GM18517 (cell line): ENCODE measurements around the gene INF2.
"Not testable (repeated sequence)": the region's sequence is repeated elsewhere in the genome, so short reads cannot be mapped to it uniquely, and the experiment has no call there.

Source experiments
- ATAC-seq: cut with Tn5 transposase; IDR thresholded peaks from one replicate; pipeline ENCODE4 v1.9.1; 2021; ENCODE audit warnings: mild to moderate bottlenecking, moderate library complexity; ENCODE audit not compliant: unreplicated experiment

Gene INF2

DNA sequence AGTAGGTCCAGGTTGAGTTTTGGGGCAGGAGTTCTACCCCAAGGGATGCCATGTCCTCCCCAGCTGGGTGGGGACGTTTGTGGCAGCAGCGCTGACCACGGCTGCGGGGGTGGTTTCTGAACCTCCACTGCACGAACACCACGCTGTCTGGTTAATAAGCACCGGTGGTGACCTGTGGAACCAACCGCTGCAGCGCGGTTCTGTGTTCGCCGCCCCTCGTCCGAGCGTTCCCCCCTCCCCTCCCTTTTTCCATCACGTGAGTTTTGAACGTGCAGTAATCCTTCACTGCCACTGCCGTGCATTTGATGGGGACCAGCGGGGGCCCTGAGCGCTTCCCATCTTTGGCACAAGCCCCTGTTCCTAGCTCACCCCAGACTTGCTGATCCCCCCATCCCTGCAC is 28.2 kb downstream of the INF2 start:
- no peak for ATAC-seq

DNA sequence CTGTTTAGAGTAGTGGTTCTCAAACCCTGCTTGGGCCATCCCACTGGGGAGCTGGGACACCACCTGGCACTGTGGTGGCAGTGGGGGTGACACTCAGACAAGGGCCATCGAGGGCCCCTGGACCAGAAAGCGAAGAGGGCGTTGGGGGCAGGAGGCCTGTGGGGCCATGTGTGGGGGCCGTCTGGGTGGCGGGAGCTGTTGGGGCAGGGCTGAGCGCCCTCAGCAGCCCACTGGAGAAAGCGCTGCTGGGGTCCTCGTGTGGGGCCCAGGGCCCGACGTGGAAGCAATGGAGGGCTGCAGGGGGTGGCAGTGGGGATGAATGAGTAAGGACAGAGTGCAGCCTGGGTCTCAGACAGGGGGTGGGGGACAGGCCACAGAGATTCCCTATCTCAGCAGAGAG is 28.7 kb downstream of the INF2 start:
- no peak for ATAC-seq

DNA sequence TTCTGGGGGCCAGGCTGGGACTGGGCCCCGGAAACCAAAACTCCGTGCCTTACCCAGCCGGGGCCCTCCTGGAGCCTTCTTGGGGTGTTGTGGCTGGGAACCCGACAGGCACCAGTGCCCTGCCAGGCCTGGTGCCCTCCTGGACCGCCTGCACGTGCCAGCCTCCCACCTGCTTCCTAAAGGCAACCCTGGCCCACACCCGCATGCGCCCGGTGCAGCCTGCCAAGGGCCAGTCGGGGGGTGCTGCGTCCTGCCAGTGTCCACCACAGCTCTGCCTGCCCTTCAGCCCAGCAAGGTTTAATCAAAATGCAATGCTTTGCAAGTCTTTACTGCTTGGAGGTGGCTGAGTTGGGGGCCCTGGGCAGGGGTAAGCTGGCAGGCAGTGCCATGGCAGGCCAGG is 29.5 kb downstream of the INF2 start:
- no peak for ATAC-seq

DNA sequence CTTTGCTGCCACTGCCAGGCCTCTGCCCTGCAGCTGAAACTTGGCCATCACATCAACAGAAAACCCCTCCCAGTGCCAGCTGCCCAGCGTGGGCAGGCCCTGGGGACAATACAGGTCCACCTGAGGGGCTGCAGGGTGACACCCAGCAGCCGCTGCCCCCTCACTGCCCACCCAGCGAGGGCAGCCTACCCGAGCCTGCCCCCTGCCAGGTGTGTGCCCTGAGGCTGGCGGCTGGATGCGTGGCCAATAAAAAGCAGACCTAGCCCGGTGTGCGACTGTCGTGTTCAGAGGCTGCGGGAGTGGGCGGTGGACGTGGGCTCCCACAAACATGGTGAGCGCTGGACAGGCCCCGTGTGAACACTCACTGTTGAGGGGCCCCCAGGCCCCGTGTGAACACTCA is 29.9 kb downstream of the INF2 start:
- no peak for ATAC-seq

DNA sequence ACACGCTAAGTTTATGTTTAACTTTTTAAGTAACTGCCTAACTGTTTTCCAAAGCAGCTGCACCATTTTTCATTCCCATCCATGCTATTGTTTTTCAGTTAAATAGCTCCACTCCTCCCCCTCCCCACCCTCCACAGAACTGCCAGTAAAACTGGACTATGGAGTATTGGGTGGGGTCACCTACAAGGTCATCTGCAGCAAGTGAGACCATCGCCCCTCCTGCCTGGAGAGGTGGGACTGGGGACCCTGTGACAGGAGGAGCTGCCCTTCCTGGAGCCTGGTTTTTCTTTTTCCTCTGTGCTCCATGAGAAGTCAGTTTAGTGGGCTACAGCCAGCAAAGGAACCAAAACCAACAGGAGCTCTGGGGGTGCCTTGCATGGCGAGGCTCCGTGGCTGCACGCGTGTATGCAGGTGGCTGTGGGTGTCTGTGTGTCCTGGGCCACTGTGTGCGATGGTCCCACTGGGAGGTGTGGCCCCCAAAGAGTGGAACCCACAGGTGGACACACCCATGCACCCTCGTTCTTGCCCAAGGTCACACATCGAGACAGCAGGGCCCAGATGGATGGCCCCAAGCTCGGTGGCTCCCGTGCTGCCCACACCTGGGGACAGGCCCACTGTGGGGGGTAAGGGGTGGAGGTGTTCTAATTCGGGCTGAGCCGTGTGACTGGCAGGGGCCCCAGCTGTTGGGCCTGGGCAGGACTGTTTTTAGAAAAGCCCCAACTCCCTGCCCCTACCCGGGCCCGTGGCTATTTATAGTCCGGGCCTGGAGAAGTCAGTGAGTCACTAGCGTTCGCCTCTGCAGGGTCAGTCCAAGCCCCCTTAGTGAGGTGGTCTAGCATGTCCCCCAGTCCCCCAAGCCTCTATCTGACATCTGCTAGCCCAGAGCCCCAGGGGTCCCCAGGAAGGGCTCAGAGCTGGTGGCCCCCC is 32.4 kb downstream of the INF2 start:
- ATAC-seq, result no peak

DNA sequence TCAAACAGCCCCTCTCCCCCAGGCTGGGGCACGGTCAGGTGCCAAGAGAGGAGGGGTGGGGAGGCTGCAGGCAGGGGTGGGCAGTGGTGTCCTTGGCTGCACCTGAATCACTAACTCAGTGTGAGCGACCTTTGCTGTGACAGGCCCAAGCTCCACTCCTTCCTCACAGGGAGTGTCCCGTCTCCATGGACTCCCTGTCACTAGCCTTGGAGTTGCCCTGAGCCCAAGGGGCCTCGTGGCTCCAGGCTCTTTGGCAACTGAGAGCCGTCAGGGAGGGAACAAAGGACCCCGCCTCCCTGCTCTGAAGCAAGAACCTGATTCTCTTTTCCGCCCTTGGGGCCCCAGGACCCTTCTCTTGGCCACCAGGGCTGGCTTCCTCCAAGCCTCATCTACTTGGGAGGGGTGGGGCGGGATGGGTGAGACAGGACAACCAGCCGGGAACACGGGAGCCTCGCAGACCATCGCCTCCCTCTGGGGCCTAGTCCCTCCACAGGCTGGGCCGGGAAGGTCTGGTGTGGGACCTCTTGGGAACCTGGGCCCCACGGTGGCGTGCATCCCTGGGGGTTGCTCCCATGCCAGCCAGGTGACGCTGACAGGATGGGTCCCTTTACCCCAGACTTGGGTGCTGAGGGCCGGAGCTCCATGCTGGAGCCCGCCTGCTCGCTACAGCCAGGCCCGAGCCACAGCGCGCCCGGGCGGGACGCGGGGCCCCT is 33.7 kb downstream of the INF2 start:
- no peak for ATAC-seq

DNA sequence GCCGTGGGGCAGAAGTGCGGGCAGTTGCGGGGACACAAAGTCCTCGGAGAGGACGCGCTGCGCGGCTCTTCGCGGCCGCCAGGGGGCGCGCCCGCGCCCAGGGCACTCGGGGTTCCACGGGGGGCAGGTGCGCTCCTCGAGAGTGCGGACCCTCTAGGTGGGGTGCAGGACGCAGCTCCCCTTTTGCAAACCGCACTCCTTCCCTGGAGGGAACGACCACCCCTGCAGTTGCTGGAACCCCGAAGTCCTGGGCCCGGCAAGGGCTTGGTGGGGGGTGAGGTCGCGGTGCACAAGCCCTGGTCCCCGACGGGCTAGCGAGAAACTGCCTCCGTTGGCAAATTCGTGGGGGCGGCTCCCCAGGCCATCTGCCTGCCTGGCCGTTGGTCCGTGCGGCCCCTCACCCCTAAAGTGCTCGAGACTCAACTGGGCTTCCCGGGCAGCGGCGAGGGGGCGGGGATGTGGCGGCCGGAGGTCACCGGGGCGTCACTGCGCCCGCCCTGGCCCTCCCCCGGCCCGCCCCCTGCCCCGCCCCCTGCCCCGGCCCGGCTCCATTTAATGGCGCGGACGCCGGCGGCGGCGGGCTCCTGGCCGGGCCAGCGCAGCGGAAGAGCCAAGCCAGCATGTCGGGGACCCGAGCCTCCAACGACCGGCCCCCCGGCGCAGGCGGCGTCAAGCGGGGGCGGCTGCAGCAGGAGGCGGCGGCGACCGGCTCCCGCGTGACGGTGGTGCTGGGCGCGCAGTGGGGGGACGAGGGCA is 34.4 kb downstream of the INF2 start, which contains the start of gene ADSS1:
Gene ADSS1, plus strand, starts transcription at position 579 of the 756 bp plus-strand sequence. Its CDS starts 42 bp downstream, at position 621.
- ATAC-seq, result peak; percentile 59

DNA sequence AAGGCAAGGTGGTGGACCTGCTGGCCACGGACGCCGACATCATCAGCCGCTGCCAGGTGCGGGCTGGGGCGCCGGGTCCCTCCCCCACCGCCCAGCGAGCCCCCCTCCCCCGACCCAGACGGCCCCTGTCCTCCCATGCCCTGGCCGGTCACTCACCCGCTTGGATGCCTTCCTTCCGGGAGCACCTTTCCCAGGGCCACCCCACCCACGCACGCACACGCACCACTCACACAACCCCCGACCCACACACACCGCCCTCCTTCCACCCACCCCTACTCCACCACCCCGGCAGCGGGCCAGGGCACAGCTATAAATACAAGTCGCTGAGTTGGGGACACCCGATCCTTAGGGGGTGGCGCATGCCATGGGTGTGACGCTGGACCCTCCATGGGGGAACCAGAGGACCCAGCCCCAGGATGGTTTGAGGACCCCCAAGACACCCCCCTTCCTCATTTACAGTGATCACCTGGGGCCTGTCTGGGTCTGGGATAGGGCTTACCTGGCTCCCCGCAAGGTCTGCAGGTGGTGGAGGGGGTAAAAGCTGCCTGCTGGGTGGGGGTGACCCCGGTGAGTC is 35.1 kb downstream of the INF2 start:
- ATAC-seq, result peak; percentile 23

DNA sequence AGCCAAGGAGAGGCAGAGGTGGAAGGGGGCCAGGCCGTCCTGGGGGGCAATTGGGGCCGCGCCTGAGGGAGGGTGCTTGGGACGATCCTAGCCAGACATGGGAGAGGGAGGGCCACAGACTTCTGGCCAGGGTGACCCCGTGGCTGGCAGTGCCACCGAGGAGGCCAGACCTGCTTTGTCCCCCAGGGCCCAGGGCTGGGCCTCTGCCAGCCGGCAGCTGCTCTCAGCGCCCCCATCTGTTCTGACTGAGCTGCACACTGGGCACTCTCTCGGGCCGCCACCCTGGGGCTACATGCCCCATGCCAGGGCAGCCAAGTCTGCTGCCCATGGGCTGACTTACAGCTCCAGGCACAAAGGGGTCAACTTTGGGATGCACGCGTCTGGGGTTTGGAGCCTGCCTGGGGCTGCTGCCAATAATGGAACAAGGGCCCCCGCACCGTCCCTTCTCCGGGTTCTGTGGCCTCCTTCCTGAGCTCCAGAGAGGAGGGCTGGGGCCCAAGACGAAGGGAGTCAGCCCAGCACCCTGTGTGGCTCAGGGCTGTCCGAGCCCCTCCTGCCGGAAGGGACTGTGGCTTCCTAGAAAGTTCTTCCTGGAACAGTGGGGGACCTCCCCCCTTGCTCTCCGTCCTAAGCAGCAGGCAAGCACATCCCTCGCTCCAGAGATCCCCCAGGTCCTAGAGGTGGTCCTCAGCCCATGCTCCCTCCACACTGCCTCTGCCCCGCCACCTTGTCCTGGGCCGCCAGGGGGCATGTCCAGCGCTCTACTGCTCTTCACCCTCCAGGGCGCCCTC is 35.8 kb downstream of the INF2 start:
- ATAC-seq, result no peak

DNA sequence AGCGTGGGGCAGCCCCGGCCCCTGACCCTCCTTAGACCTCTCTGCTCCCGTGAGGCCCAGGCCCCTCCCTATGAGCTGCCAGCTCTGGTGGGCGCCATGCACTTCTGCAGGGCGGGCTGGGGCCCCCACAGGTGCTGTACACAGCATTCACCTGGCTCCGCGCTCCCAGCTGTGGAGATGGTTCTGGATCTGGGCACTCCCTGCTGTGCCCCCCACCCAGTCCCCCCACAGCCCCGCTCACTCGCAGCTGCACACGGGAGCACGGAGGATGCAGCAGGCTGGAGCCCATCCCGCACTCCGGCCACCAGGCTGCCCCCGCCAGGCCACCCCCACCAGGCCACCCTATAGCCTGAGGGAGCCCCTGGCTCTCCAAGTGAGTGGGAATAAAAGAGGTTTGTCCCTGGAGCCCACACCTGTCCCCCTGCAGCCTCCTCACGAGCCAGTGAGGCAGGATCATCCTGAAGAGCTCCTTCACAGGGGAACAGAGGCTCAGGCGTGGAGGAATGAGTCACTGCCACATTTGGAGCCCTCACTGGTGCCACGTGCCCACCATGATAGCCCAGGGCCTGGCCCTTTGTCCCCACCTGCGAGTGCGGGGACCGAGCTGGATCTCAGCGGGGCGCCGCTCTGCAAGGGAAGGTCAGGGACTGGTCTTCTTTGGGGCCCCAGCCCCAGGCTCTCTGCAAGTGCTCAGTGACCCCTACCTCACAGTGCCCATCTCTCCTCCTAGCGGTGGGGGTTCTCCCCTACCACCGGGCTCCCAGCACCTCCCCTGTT is 36.5 kb downstream of the INF2 start:
- ATAC-seq, result no peak

DNA sequence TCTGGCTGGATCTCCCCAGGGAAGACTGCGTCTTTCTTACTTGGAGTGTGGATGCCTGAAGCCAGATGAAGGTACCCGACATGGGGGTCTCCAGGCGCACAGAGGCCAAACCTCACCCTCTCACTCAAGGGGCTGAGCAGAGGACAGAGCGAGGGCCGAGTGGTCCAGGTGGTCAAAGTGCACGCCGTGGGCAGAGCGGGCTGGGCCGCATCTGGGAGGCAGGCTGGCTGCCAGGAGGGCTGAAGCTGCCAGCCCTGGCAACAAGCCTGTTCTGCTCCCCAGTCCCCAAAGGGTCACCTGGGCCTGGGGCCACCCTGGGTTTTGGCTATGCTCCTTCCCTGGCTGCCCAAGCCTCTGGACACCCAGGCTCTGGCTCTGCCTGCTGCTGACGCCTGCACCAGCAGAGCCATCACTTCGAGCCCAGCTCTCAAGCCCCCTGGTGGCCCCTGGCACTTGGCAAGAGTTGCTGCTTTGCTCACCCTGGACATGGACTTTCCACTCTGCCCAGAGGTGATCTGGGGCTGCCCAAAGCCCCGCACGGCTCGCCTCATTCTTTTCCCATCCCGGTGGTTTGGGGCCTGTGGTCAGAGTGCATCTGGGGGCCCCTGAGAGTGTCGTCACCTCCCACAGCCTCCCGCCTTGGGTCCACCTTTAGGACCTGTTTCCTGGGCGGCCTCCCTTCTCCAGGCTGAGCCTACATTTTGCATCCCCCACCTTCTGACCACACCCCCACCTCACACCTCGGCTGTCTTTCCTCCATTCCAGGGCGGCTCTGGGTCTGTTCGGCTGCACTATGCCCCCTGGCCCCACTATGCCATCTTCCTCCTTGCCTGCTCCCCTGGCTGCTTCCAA is 37.4 kb downstream of the INF2 start:
- no peak for ATAC-seq

DNA sequence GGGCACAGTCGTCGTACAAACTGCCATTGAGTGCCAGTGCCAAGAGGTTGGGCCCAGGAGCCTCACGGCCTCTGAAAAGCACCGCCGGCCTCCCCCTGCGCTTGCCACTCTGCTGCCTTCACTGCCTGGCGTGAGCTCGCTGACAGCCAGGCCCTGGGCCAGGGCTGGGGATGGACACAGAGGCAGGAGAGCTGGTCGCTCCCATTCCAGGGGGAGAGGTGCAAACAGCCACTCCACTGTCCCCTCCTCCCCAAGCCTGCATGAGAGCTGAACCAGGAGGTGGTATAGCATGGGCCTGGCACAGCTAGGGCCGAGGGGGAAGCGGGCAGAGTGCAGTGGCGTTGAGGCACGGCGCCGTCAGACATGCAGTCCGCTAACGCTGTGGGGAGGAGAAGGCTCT is 39.2 kb downstream of the INF2 start:
- ATAC-seq, result no peak

DNA sequence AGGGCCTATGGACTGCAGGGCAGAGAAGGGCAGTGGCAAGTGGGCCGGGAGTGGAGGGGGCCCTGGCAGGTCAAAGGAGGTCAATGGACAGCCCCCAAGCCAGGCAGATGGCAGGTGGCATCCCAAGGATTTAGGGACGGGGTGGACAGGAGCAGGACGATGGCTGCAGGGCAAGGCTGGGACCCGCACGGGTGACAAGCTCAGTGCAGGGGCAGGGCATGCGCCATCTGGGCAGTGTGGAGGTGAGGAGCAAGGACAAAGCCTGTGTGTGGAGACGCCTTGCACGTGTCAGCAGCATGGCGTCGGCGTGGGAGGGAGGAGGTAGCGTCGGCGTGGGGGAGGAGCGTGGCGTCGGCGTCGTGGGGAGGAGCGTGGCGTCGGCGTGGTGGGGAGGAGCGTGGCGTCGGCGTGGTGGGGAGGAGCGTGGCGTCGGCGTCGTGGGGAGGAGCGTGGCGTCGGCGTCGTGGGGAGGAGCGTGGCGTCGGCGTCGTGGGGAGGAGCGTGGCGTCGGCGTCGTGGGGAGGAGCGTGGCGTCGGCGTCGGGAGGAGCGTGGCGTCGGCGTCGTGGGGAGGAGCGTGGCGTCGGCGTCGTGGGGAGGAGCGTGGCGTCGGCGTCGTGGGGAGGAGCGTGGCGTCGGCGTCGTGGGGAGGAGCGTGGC is 39.9 kb downstream of the INF2 start:
- not testable (repeated sequence) for ATAC-seq

DNA sequence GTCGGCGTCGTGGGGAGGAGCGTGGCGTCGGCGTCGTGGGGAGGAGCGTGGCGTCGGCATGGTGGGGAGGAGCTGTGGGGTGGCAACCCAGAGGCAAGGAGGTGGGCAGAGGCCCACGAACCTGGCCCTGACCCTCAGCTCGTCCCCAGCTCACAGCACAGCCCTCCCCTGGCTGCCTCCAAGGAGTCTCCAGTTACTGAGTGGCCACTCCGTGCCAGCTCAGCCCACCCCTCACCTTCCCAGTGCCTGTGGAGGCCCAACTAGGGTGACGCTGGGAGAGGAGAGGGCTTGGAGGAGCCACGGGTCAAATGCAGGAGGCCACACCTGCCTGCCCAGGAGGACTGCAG is 40.4 kb downstream of the INF2 start:
- ATAC-seq, result no peak

DNA sequence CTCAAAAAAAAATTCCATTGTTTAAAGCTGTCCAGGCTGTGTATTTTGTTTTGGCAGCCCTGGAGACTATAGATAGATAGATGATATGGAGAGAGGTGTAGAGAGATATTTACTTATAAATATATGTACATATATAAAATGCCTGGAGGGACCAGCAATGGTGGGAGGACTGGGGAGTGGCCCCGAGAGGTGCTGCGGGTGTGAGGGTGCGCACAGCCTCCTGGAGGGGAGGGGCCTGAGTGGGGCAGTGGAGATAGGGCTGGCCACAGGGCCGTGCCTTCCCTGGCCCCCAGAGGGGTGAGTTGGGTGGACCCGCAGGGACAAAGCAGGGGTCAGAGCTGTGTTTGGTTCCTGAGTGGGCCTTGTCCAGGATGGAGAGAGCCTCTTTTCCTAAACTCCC is 41.1 kb downstream of the INF2 start:
- ATAC-seq, result no peak

DNA sequence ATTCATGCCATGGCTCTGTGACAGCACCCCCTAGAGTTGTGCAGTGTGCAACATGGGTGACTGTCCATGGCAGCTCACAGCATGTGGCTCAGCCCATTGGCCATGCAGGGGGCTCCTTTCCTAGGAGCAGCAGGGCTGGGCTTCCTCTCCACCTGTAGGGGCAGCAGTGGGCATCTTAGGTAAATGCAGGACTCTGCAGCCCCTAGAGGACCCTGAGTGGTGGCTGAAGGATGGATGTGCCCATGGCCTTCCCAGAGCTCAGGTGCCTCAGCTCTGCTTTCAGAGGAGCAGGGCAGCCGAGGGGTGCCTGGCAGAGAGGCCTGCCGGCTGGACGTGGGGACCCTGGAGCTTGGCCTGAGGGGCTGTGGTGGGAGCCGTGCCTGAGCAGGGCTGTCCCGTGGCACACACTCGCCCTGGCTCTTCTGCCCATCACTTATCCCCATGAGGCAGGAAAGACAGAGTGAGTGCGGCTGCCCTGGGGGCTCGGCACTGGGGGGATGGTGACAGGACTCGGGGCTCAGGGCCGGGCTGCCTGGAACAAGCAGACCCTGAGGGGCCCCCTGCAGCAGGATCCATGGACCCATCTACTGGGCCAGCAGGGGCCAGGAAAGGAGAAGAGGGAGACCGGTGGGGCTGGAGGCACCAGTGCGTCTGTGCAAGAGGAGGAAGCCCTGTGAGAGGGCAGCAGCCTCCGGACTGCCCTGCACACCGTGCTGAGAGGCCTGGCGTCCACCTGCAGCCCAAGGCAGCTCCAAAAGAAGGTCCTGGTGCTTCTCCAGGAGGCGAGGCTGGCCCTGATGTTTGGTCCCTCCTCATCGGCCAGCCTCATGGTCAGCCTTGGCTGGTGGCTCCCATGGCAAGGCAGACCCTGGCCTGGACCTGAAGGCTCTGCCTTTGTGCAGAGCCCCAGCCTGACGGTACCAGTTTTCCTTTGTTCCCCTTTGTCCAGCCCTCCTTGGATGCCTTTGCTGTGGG is 42.2 kb downstream of the INF2 start:
- no peak for ATAC-seq

DNA sequence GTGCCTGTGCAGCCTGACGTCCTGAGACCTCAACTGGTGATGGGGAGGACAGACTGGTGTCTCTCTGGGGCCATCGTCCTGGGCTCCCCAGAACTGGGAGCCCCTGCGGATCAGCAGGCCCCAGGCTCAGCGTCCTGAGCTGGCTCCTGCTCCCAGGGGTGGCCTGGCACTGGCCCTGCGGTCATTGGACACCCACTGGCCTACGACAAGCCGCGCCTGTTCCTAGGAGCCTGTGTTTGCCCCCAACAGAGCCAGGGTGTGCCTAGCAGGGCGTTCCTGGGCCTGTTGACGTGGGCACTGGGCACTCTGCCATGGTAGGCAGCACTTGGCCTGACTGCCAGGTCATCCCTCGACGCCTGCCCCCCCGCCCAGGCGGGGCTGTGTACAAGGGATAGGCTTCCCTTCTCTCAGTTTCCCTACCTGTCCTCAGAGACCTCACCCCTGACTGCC is 43.0 kb downstream of the INF2 start:
- ATAC-seq, result no peak
